ENCODE results near the gene HBA2. TPM values are rescaled to one million over a fixed set of nuclear protein-coding genes. Genes with fewer than 3 reads are reported as not detected.
"Not testable (repeated sequence)": the region's sequence is repeated elsewhere in the genome, so short reads cannot be mapped to it uniquely, and the experiment has no call there.

The HBA2 gene
- total RNA-seq, 4 donors from 2014 or later = 52.8 to 638 (median 317) TPM

DNA sequence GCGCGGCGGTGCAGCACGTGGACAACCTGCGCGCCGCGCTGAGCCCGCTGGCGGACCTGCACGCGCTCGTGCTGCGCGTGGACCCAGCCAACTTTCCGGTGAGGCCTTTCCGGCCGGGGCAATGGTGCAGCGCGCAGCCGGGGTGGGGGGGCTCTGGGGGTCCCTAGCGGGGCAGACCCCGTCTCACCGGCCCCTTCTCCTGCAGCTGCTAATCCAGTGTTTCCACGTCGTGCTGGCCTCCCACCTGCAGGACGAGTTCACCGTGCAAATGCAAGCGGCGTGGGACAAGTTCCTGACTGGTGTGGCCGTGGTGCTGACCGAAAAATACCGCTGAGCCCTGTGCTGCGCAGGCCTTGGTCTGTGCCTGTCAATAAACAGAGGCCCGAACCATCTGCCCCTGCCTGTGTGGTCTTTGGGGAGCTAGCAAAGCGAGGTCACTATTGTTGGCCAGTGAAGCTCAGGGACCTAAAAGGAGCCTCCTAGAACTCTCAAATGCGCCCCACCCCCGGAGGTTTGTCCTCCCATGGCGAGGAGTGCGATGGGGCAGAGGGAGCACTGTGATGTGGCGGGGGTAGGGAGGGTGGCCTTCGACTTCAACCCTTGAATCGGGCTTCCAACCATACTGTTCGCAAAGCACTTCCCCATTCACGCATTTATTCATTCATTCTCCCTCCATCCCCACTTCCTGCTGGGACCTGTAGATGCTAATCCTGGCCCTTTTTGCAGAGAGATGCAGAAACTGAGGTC, 6.1 kb upstream of the HBA2 start:
- Histone ChIP-seq H3K36me3 (no peaks in the 10 kb centered on the region), H3K4me1 (peaks cover 0 to 17% of the 10 kb centered on the region in 2 donors), H3K27ac (no peak overlapping the region), H3K4me3 (no peak overlapping the region), H3K9me3 (no peaks in the 10 kb centered on the region), H3K27me3 (peaks cover 25 to 48% of the 10 kb centered on the region in 2 donors)
- intact Hi-C loops (cut with DNase I; ENCODE audit: low total_unique reads) = no loop called here
- TF ChIP-seq, protein P1, sequence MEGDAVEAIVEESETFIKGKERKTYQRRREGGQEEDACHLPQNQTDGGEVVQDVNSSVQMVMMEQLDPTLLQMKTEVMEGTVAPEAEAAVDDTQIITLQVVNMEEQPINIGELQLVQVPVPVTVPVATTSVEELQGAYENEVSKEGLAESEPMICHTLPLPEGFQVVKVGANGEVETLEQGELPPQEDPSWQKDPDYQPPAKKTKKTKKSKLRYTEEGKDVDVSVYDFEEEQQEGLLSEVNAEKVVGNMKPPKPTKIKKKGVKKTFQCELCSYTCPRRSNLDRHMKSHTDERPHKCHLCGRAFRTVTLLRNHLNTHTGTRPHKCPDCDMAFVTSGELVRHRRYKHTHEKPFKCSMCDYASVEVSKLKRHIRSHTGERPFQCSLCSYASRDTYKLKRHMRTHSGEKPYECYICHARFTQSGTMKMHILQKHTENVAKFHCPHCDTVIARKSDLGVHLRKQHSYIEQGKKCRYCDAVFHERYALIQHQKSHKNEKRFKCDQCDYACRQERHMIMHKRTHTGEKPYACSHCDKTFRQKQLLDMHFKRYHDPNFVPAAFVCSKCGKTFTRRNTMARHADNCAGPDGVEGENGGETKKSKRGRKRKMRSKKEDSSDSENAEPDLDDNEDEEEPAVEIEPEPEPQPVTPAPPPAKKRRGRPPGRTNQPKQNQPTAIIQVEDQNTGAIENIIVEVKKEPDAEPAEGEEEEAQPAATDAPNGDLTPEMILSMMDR (IDR thresholded peaks at IDR 0.05) = no peak
- TF ChIP-seq POLR2A (IDR thresholded peaks at IDR 0.05) = no peak
- DNase-seq = no peak

DNA sequence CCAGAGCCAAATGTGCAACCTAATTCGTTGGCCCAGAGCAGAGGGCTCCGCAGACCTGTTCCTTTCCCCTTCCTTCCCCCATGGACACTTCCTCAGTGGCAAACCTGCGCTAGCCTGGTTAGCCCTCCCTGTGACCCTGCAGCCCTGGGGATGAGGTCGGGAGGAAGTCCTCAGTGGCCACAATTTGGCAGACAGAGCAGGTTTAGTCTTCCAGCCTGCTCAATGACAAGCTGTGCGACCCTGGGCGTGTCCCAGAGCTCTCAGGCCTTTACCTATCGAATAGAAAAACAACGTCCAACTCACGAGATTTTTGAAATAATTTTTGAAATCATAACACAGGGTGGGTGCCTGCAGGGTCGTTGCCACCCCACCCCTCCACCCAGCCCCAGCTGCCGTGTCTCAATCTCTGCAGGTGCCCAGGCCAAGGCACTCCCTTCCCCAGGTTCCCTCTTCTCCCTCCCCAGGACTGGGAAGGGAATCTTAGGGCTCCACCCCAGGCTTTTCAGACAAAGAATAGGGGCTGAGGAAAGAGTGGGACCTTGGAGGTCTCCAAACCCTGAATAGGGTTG, 5.5 kb upstream of the HBA2 start:
- H3K4me3 ChIP-seq = no peak overlapping the region
- H3K4me1 ChIP-seq = peaks cover 0 to 17% of the 10 kb centered on the region in 2 donors
- H3K9me3 ChIP-seq = no peaks in the 10 kb centered on the region
- no peak for TF ChIP-seq POLR2A (IDR thresholded peaks at IDR 0.05)
- TF ChIP-seq, protein P1 (IDR thresholded peaks at IDR 0.05) = no peak
- DNase-seq = no peak
- intact Hi-C loops (cut with DNase I; ENCODE audit: low total_unique reads) = no loop called here
- peaks cover 25 to 51% of the 10 kb centered on the region in 2 donors for H3K27me3 ChIP-seq
- H3K27ac ChIP-seq = no peak overlapping the region
- no peaks in the 10 kb centered on the region for H3K36me3 ChIP-seq

DNA sequence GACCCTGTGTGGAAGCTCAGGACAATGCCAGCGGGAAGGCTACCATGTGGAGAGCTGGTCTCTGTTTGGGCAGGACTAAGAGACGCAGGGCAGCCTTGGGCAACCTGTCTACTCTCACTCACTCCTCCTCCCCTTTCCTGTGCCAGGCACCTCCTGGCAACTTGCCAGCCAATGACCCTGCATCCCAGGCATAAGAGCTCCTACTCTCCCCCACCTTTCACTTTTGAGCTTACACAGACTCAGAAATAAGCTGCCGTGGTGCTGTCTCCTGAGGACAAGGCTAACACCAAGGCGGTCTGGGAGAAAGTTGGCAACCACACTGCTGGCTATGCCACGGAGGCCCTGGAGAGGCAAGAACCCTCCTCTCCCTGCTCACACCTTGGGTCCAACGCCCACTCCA, 4.3 kb upstream of the HBA2 start:
- peaks cover 25 to 51% of the 10 kb centered on the region in 2 donors for H3K27me3 ChIP-seq
- no peak for DNase-seq
- intact Hi-C loops (cut with DNase I; ENCODE audit: low total_unique reads) = no loop called here

DNA sequence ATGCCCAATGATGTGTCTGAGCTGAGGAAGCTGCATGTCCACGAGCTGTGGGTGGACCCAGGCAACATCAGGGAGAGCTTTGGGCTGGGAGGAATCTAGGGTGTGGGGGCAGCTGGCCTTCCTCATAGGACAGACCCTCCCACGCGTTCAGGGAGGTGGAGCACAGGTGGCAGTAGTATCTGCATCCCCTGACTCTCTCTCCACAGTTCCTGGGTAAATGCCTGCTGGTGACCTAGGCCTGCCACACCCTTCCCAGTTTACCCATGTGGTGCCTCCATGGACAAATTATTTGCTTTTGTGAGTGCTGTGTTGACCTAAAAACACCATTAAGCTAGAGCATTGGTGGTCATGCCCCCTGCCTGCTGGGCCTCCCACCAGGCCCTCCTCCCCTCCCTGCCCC, 3.7 kb upstream of the HBA2 start:
- DNase-seq = no peak
- peaks cover 0 to 17% of the 10 kb centered on the region in 2 donors for H3K4me1 ChIP-seq
- intact Hi-C loops (cut with DNase I; ENCODE audit: low total_unique reads) = no loop called here
- H3K4me3 ChIP-seq = no peak overlapping the region
- H3K9me3 ChIP-seq = no peaks in the 10 kb centered on the region
- H3K27ac ChIP-seq = no peak overlapping the region
- no peaks in the 10 kb centered on the region for H3K36me3 ChIP-seq
- peaks cover 25 to 51% of the 10 kb centered on the region in 2 donors for H3K27me3 ChIP-seq
- TF ChIP-seq, protein P1 (IDR thresholded peaks at IDR 0.05) = no peak
- no peak for TF ChIP-seq POLR2A (IDR thresholded peaks at IDR 0.05)

More for the DNA sequence above, 4.3 kb upstream of the HBA2 start:
- peaks cover 0 to 17% of the 10 kb centered on the region in 2 donors for H3K4me1 ChIP-seq
- TF ChIP-seq, protein P1 (IDR thresholded peaks at IDR 0.05) = no peak
- no peak for TF ChIP-seq POLR2A (IDR thresholded peaks at IDR 0.05)
- no peaks in the 10 kb centered on the region for H3K9me3 ChIP-seq
- H3K27ac ChIP-seq = no peak overlapping the region
- no peak overlapping the region for H3K4me3 ChIP-seq
- H3K36me3 ChIP-seq = no peaks in the 10 kb centered on the region

DNA sequence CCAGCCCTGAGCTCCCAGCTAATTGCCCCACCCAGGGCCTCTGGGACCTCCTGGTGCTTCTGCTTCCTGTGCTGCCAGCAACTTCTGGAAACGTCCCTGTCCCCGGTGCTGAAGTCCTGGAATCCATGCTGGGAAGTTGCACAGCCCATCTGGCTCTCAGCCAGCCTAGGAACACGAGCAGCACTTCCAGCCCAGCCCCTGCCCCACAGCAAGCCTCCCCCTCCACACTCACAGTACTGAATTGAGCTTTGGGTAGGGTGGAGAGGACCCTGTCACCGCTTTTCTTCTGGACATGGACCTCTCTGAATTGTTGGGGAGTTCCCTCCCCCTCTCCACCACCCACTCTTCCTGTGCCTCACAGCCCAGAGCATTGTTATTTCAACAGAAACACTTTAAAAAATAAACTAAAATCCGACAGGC, 2.6 kb upstream of the HBA2 start:
- H3K4me3 ChIP-seq; H3K27ac ChIP-seq; H3K36me3 ChIP-seq; DNase-seq; H3K9me3 ChIP-seq; intact Hi-C loops (cut with DNase I; ENCODE audit: low total_unique reads): not testable (repeated sequence)
- peaks cover 24 to 57% of the 10 kb centered on the region in 2 donors for H3K27me3 ChIP-seq
- peaks cover 0 to 15% of the 10 kb centered on the region in 2 donors for H3K4me1 ChIP-seq
